Tibial nerve (tissue), 4 donors: ENCODE results near the gene ZNF827. TPM values are rescaled to one million over a fixed set of nuclear protein-coding genes. Genes with fewer than 3 reads are reported as not detected.

Experiments used
- DNase-seq, 2 donors: peaks; one replicate each; pipeline ENCODE4 v3.0.0-alpha.2; 2019; ENCODE audit warnings: low spot score in 2 of 2
- H3K27ac ChIP-seq, 4 donors: fragments of 200-600 bp; sonication (generic) in 3 of 4; one replicate each; pipeline ENCODE4 v1.5.1; 2017 to 2019; ENCODE audit warnings: mild to moderate bottlenecking in 1 of 4
- H3K27me3 ChIP-seq, 2 donors: fragments of 200-600 bp; sonication (generic) in 1 of 2; one replicate each; pipeline versions ENCODE4 v1.5.1 to v1.6.0; 2017 to 2019
- H3K36me3 ChIP-seq, 3 donors: fragments of 200-600 bp; sonication (generic); one replicate each; pipeline ENCODE4 v1.5.1; 2018 to 2019
- H3K4me1 ChIP-seq, 4 donors: fragments of 200-600 bp; sonication (generic) in 3 of 4; one replicate each; pipeline ENCODE4 v1.5.1; 2017 to 2019
- H3K4me3 ChIP-seq, 4 donors: fragments of 200-600 bp; sonication (generic) in 3 of 4; one replicate each; pipeline ENCODE4 v1.5.1; 2017 to 2019; ENCODE audit warnings: mild to moderate bottlenecking in 1 of 4, moderate library complexity in 1 of 4
- H3K9me3 ChIP-seq, 4 donors: fragments of 200-600 bp; sonication (generic) in 3 of 4; one replicate each; pipeline ENCODE4 v1.5.1; 2017 to 2019
- CTCF ChIP-seq, 5 experiments: fragments of 200-600 bp in 3 of 5; fragments of 450-650 bp in 2 of 5; sonication (generic) in 3 of 5; IDR thresholded peaks; one replicate each; pipeline ENCODE4 v1.5.1; 2016 to 2019; ENCODE audit warnings: antibody characterized with exemption in 5 of 5, mild to moderate bottlenecking in 3 of 5, moderate library complexity in 2 of 5
- EP300 ChIP-seq, 2 donors: sonication (generic); formaldehyde crosslinking; IDR thresholded peaks; one replicate each; pipeline ENCODE4 v1.6.1; 2017; ENCODE audit warnings: antibody characterized with exemption in 2 of 2, mild to moderate bottlenecking in 1 of 2
- POLR2A ChIP-seq, 2 donors: fragments of 450-650 bp; IDR thresholded peaks; one replicate each; pipeline ENCODE4 v1.6.1; 2017; ENCODE audit warnings: antibody characterized with exemption in 2 of 2, mild to moderate bottlenecking in 2 of 2, moderate library complexity in 2 of 2
- WGBS, 2 donors: methylation state at CpG; one replicate each; pipeline ENCODE4 v1.1.5; 2018; 5-methylcytosine and 5-hydroxymethylcytosine counted together
- total RNA-seq, 4 donors: library from RNA; depleted of rRNA; stranded (reverse); fragments of >200 nt; gene quantifications; one replicate each; pipeline ENCODE4 v1.1.0, GENCODE V29; 2016

Gene ZNF827
- total RNA-seq, 4 donors from 2014 or later = 3.7 to 10.0 (median 6.4) TPM

GRCh38 chr4:145976680-145977079, 38.1 kb upstream of the ZNF827 start:
- Histone ChIP-seq H3K4me1 (no peaks in the 10 kb centered on the region), H3K27ac (no peak overlapping the region), H3K9me3 (no peaks in the 10 kb centered on the region), H3K27me3 (no peaks in the 10 kb centered on the region), H3K36me3 (no peaks in the 10 kb centered on the region), H3K4me3 (no peak overlapping the region)
- no peak for DNase-seq
- 84 to 88% methylated on average over 4 of the region's 4 CpGs for WGBS, 2 donors
- TF ChIP-seq POLR2A (IDR thresholded peaks at IDR 0.05) (no peak), EP300 (IDR thresholded peaks at IDR 0.05) (no peak), CTCF (IDR thresholded peaks at IDR 0.05) (no peak)

- DNase-seq = no peak
- WGBS, 2 donors = 83 to 85% methylated on average over 2 of the region's 2 CpGs
- no peak overlapping the region for H3K27ac ChIP-seq
- H3K9me3 ChIP-seq = peaks cover 0 to 18% (median 0%) of the 10 kb centered on the region in 4 donors
- H3K4me3 ChIP-seq = no peak overlapping the region
- H3K36me3 ChIP-seq = no peaks in the 10 kb centered on the region
- TF ChIP-seq EP300 (IDR thresholded peaks at IDR 0.05) (no peak), POLR2A (IDR thresholded peaks at IDR 0.05) (no peak), CTCF (IDR thresholded peaks at IDR 0.05) (no peak)
- H3K27me3 ChIP-seq = no peaks in the 10 kb centered on the region
- no peaks in the 10 kb centered on the region for H3K4me1 ChIP-seq
Observed at GRCh38 chr4:145960012-145960411, 21.4 kb upstream of the ZNF827 start.

GRCh38 chr4:145957302-145957701, 18.7 kb upstream of the ZNF827 start:
- Histone ChIP-seq H3K4me3 (no peak overlapping the region), H3K27me3 (no peaks in the 10 kb centered on the region), H3K27ac (no peak overlapping the region), H3K9me3 (peaks cover 0 to 7% (median 0%) of the 10 kb centered on the region in 4 donors), H3K4me1 (no peaks in the 10 kb centered on the region), H3K36me3 (no peaks in the 10 kb centered on the region)
- no peak for TF ChIP-seq POLR2A (IDR thresholded peaks at IDR 0.05)
- TF ChIP-seq EP300 (IDR thresholded peaks at IDR 0.05) = no peak
- no peak for TF ChIP-seq CTCF (IDR thresholded peaks at IDR 0.05)
- DNase-seq = no peak
- WGBS, 2 donors = 81 to 93% methylated on average over 1 of the region's 1 CpG

- Histone ChIP-seq H3K4me1 (no peaks in the 10 kb centered on the region), H3K36me3 (no peaks in the 10 kb centered on the region), H3K9me3 (peaks cover 0 to 7% (median 0%) of the 10 kb centered on the region in 4 donors), H3K4me3 (no peak overlapping the region), H3K27me3 (no peaks in the 10 kb centered on the region), H3K27ac (no peak overlapping the region)
- DNase-seq = peak in 1 of 2 donors; percentile 53
- WGBS, 2 donors = 43 to 58% methylated on average over 3 of the region's 3 CpGs
- TF ChIP-seq POLR2A (IDR thresholded peaks at IDR 0.05) (no peak), CTCF (IDR thresholded peaks at IDR 0.05) (peak; percentile 27 to 72 (median 50)), EP300 (IDR thresholded peaks at IDR 0.05) (no peak)
Observed at GRCh38 chr4:145956288-145956890, 17.8 kb upstream of the ZNF827 start.

- no peaks in the 10 kb centered on the region for H3K27me3 ChIP-seq
Observed at GRCh38 chr4:145954924-145955339, 16.3 kb upstream of the ZNF827 start.

More at GRCh38 chr4:145954924-145955339, 16.3 kb upstream of the ZNF827 start:
- no peak overlapping the region for H3K27ac ChIP-seq
- no peaks in the 10 kb centered on the region for H3K36me3 ChIP-seq
- no peak overlapping the region for H3K4me3 ChIP-seq
- H3K4me1 ChIP-seq = no peaks in the 10 kb centered on the region
- peaks cover 0 to 7% (median 0%) of the 10 kb centered on the region in 4 donors for H3K9me3 ChIP-seq
- 81 to 82% methylated on average over 7 of the region's 7 CpGs for WGBS, 2 donors
- DNase-seq = no peak
- TF ChIP-seq CTCF (IDR thresholded peaks at IDR 0.05) (no peak), EP300 (IDR thresholded peaks at IDR 0.05) (no peak), POLR2A (IDR thresholded peaks at IDR 0.05) (no peak)
